NB4 (cell line): ENCODE results near the gene DBH.

Source experiments
- DNase-seq: peaks from one replicate; pipeline ENCODE4 v3.0.0; 2010; ENCODE audit warnings: low read depth
- H3K4me3 ChIP-seq: one replicate; pipeline ENCODE4 v1.5.1; 2011; ENCODE audit warnings: mild to moderate bottlenecking, low read depth, low read length, moderate library complexity
- MYC ChIP-seq: IDR thresholded peaks from 2 replicates; pipeline ENCODE4 v1.6.1; 2011; ENCODE audit warnings: low read depth, low read length
- POLR2A ChIP-seq: IDR thresholded peaks from 2 replicates; pipeline ENCODE4 v1.6.1; 2011; ENCODE audit warnings: mild to moderate bottlenecking; ENCODE audit not compliant: insufficient read length; ENCODE audit errors: extremely low read depth
- TF ChIP-seq, protein P1 (sequence below): IDR thresholded peaks from 2 replicates; pipeline ENCODE4 v1.6.1; 2011; ENCODE audit warnings: low read depth, low read length
- TF ChIP-seq, protein P2 (sequence below): IDR thresholded peaks from one replicate; pipeline ENCODE4 v1.5.1; 2012; ENCODE audit warnings: low read depth, low read length

DBH gene

GRCh38 chr9:133601746-133602145 is 34.4 kb upstream of the DBH start:
- DNase-seq = no peak
- no peak for TF ChIP-seq MYC
- TF ChIP-seq, protein P1, sequence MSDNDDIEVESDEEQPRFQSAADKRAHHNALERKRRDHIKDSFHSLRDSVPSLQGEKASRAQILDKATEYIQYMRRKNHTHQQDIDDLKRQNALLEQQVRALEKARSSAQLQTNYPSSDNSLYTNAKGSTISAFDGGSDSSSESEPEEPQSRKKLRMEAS = no peak
- no peak for TF ChIP-seq POLR2A
- TF ChIP-seq, protein P2, sequence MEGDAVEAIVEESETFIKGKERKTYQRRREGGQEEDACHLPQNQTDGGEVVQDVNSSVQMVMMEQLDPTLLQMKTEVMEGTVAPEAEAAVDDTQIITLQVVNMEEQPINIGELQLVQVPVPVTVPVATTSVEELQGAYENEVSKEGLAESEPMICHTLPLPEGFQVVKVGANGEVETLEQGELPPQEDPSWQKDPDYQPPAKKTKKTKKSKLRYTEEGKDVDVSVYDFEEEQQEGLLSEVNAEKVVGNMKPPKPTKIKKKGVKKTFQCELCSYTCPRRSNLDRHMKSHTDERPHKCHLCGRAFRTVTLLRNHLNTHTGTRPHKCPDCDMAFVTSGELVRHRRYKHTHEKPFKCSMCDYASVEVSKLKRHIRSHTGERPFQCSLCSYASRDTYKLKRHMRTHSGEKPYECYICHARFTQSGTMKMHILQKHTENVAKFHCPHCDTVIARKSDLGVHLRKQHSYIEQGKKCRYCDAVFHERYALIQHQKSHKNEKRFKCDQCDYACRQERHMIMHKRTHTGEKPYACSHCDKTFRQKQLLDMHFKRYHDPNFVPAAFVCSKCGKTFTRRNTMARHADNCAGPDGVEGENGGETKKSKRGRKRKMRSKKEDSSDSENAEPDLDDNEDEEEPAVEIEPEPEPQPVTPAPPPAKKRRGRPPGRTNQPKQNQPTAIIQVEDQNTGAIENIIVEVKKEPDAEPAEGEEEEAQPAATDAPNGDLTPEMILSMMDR = no peak
- H3K4me3 ChIP-seq = no peak overlapping the region

- H3K4me3 ChIP-seq = no peak overlapping the region
- TF ChIP-seq, protein P1 = no peak
- no peak for TF ChIP-seq MYC
- TF ChIP-seq POLR2A = no peak
- TF ChIP-seq, protein P2 = no peak
- no peak for DNase-seq
These were observed 33.9 kb upstream of the DBH start for GRCh38 chr9:133602277-133602676.

DNA sequence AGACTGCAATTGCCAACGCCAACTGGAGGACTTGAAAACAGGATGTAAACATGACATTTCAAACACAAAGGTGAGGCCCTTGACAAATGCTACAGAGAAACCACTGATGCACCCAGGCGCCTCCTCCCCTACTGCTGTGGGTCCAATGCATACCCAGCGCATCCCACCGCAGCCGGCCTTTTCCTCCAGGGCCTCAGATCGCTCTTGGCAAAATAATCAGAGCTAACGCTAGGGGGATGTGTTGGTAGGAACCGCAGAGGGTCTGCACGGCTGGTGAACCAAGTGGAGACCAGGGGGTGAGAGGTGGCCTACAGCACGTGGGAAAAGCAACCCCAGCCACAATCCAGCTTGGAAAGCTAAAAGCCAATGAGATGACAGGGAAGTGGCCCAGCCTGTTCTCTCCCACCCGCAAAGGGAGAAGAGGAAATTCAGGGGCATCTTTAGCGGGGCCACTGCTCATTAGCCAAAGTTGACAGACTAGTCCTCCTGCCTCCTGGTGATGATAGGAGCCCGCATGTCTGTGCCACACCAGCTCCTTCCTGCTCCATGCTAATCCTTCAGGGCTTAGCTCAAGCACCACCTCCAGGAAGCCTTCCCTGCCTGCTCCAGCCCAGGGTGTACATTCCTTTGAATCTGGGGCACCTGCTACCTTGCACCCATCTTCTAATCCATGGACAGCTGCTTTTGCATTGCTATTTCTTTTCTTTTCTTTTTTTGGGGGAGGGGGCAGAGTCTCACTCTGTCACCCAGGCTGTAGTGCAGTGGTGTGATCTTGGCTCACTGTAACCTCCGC is 32.8 kb upstream of the DBH start:
- DNase-seq = no peak
- no peak overlapping the region for H3K4me3 ChIP-seq
- TF ChIP-seq POLR2A (no peak), MYC (no peak)
- TF ChIP-seq, protein P2 = no peak
- TF ChIP-seq, protein P1 = no peak

DNA sequence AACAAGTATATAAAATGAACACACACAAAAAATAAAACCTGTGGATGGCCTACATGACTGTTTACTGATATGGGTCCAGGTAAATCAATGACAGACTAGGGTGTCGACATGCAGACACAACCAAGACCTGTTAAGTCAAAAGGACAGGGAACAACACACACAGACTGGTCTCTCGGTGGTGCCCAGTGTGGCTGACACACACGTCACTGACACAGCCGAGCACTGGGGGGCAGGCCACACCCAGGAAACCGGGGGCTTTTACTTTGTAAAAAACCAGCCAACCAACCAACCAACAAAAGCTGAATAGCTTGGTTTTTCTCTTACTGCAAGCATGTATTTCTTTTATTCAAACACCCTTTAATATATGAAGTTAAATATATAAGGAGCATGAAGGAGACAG is 31.9 kb upstream of the DBH start:
- H3K4me3 ChIP-seq = no peak overlapping the region
- TF ChIP-seq, protein P1 = no peak
- TF ChIP-seq POLR2A (no peak), MYC (no peak)
- TF ChIP-seq, protein P2 = no peak
- DNase-seq = peak; percentile 41

- no peak overlapping the region for H3K4me3 ChIP-seq
- no peak for DNase-seq
- no peak for TF ChIP-seq MYC
- TF ChIP-seq, protein P2 = no peak
- TF ChIP-seq, protein P1 = no peak
- no peak for TF ChIP-seq POLR2A
These were observed 31.3 kb upstream of the DBH start for GRCh38 chr9:133604856-133605255.
